AG09319 (cell line): Measurements from ENCODE around the gene RNF19B.
"Not testable (repeated sequence)": the region's sequence is repeated elsewhere in the genome, so short reads cannot be mapped to it uniquely, and the experiment has no call there.

Source experiments
- DNase-seq: peaks from one replicate; pipeline ENCODE4 v3.0.0-alpha.2; 2010; ENCODE audit warnings: low read depth; ENCODE audit errors: extremely low read depth
- CTCF ChIP-seq: IDR thresholded peaks from 2 replicates; pipeline ENCODE4 v1.5.1; 2011; ENCODE audit warnings: low read depth, mild to moderate bottlenecking, inconsistent platforms, low read length, moderate library complexity

RNF19B gene

GRCh38 chr1:32917521-32917920, 47.1 kb downstream of the RNF19B start:
- DNase-seq, result no peak
- no peak for TF ChIP-seq CTCF

- DNase-seq, result no peak
- no peak for TF ChIP-seq CTCF
Measured at GRCh38 chr1:32915766-32916706, 48.6 kb downstream of the RNF19B start.

- no peak for DNase-seq
- no peak for TF ChIP-seq CTCF
Measured at GRCh38 chr1:32910319-32910718, 54.3 kb downstream of the RNF19B start.

GRCh38 chr1:32907435-32907834, 57.2 kb downstream of the RNF19B start:
- no peak for DNase-seq
- no peak for TF ChIP-seq CTCF

GRCh38 chr1:32906654-32907053, 58.0 kb downstream of the RNF19B start:
- no peak for TF ChIP-seq CTCF
- no peak for DNase-seq

GRCh38 chr1:32905588-32905987, 59.0 kb downstream of the RNF19B start:
- not testable (repeated sequence) for DNase-seq

- TF ChIP-seq CTCF, result no peak
- no peak for DNase-seq
Measured at GRCh38 chr1:32904797-32905196, 59.8 kb downstream of the RNF19B start.
